ENCODE results near the gene CHN1.

The CHN1 gene

GRCh38 chr2:174827371-174828369 is 177.5 kb downstream of the CHN1 start:
- no peak overlapping the region for H3K4me3 ChIP-seq (ENCODE audit: control insufficient read depth, low read depth, low read length)
- DNase-seq (ENCODE audit: low read depth), result no peak
- TF ChIP-seq, protein P1, sequence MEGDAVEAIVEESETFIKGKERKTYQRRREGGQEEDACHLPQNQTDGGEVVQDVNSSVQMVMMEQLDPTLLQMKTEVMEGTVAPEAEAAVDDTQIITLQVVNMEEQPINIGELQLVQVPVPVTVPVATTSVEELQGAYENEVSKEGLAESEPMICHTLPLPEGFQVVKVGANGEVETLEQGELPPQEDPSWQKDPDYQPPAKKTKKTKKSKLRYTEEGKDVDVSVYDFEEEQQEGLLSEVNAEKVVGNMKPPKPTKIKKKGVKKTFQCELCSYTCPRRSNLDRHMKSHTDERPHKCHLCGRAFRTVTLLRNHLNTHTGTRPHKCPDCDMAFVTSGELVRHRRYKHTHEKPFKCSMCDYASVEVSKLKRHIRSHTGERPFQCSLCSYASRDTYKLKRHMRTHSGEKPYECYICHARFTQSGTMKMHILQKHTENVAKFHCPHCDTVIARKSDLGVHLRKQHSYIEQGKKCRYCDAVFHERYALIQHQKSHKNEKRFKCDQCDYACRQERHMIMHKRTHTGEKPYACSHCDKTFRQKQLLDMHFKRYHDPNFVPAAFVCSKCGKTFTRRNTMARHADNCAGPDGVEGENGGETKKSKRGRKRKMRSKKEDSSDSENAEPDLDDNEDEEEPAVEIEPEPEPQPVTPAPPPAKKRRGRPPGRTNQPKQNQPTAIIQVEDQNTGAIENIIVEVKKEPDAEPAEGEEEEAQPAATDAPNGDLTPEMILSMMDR (IDR thresholded peaks at IDR 0.05; ENCODE audit: control insufficient read depth, insufficient read depth, low read depth, low read length, missing control alignments), result no peak

GRCh38 chr2:174826051-174826450 is 179.1 kb downstream of the CHN1 start:
- DNase-seq (ENCODE audit: low read depth), result peak; percentile 60
- H3K4me3 ChIP-seq (ENCODE audit: control insufficient read depth, low read depth, low read length), result no peak overlapping the region
- TF ChIP-seq, protein P1 (IDR thresholded peaks at IDR 0.05; ENCODE audit: control insufficient read depth, insufficient read depth, low read depth, low read length, missing control alignments), result no peak

DNA sequence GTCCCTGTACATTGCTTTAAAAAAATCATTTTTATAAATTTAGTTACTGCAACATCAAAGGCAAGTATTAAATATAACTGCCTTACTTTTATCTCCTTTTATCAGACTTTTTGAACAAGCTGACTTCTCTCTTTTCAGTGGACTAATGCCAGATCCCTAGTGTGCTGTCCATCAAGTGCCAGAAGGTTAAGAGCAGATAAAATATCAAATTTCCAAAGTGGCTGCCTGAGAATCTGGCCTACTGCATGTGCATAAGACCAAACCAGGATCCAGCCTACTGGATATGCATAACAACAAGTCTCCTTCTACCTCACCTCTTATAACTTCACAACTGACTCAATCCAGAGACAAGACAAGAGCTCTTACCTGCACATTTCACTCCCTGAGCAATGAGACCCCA is 181.1 kb downstream of the CHN1 start:
- TF ChIP-seq, protein P1 (IDR thresholded peaks at IDR 0.05; ENCODE audit: control insufficient read depth, insufficient read depth, low read depth, low read length, missing control alignments), result no peak
- no peak overlapping the region for H3K4me3 ChIP-seq (ENCODE audit: control insufficient read depth, low read depth, low read length)
- DNase-seq (ENCODE audit: low read depth), result no peak

DNA sequence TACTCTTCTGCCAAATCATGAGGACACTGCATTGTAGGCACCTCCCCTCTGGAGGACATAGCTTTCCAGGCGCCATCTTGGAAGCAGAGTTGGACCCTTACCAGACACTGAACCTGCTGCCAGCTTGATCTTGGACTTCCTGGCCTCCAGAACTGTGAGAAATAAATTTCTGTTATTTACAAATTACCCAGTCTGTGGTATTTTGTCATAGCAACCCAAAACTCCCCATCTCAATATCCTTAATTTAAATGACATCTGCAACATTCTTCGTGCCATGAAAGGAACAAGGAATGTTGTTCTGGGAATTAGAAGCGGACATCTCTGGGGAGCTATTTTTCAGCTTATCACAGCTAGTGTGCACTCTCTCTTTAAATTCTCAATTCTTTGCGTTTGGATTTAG is 183.6 kb downstream of the CHN1 start:
- TF ChIP-seq, protein P1 (IDR thresholded peaks at IDR 0.05; ENCODE audit: control insufficient read depth, insufficient read depth, low read depth, low read length, missing control alignments), result no peak
- DNase-seq (ENCODE audit: low read depth), result no peak
- H3K4me3 ChIP-seq (ENCODE audit: control insufficient read depth, low read depth, low read length), result no peak overlapping the region

GRCh38 chr2:174820361-174820760 is 184.8 kb downstream of the CHN1 start:
- H3K4me3 ChIP-seq (ENCODE audit: control insufficient read depth, low read depth, low read length), result no peak overlapping the region
- TF ChIP-seq, protein P1 (IDR thresholded peaks at IDR 0.05; ENCODE audit: control insufficient read depth, insufficient read depth, low read depth, low read length, missing control alignments), result no peak
- no peak for DNase-seq (ENCODE audit: low read depth)

- no peak overlapping the region for H3K4me3 ChIP-seq (ENCODE audit: control insufficient read depth, low read depth, low read length)
- no peak for DNase-seq (ENCODE audit: low read depth)
- TF ChIP-seq, protein P1 (IDR thresholded peaks at IDR 0.05; ENCODE audit: control insufficient read depth, insufficient read depth, low read depth, low read length, missing control alignments), result no peak
These were observed 189.7 kb downstream of the CHN1 start for GRCh38 chr2:174815526-174815925.

Data from AG09309 (cell line).